ENCODE measurements around the gene TRIP10. TPM values are rescaled to one million over a fixed set of nuclear protein-coding genes. Genes with fewer than 3 reads are reported as not detected.

TRIP10 gene
- total and polyA plus RNA-seq, 2 of the 13 experiments (the other 11 are each of a cell fraction or from before 2014, with no cell fraction given): 32.5 to 33.2 TPM

DNA sequence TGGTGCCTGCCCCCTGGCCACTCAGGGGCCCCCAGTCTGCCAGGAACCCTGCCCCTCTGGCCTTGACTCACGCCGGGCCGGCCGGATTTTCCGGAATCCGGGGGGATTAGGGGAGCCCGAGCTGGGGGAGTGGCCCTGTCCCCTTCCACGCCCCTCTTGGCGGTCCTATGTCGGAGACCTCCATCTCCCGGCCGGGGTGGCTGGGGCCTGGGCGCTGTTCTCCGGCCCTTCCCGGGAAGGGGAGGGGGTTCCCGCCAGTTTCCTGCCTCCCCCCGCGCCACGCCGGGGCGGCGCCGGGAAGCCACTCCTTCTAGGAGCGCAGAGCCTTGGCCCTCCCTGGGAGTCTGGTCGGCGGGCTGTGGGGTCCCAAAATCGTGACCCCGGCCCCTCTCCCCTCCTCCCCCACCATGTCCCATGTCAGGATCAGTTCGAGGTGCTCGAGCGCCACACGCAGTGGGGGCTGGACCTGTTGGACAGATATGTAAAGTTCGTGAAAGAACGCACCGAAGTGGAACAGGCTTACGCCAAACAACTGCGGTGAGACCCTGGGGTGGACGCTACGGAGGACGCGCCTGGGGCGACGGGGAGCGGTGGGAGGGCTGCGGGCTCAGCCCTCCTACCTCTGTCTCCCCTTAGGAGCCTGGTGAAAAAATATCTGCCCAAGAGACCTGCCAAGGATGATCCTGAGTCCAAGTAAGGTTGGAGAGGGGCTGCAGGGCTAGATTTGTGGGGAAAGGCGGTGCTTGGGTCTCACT is 1.3 kb downstream of the TRIP10 start (continued):
- TF ChIP-seq ZNF335 (CRISPR knock-in tag; IDR thresholded peaks at IDR 0.05) (0 out of 2 replicates have a peak, but pooled peaks have one; percentile 6), HDAC1 (CRISPR knock-in tag; IDR thresholded peaks at IDR 0.05) (peak; percentile 62), ZNF570 (CRISPR knock-in tag; IDR thresholded peaks at IDR 0.05; ENCODE audit: borderline replicate concordance) (no peak), CEBPB (IDR thresholded peaks at IDR 0.05; ENCODE audit: borderline replicate concordance, low read depth, low read length) (no peak), NCOA5 (CRISPR knock-in tag; IDR thresholded peaks at IDR 0.05) (no peak), KMT2A (CRISPR knock-in tag; IDR thresholded peaks at IDR 0.05) (peak; percentile 48; the same call in 1 of the 2 replicates), KLF6 (CRISPR knock-in tag; IDR thresholded peaks at IDR 0.05) (no peak), ZBTB1 (CRISPR knock-in tag; IDR thresholded peaks at IDR 0.05; ENCODE audit: borderline replicate concordance) (no peak), NR2F2 (IDR thresholded peaks at IDR 0.05; ENCODE audit: borderline replicate concordance, low read depth) (no peak), ZNF564 (CRISPR knock-in tag; IDR thresholded peaks at IDR 0.05) (no peak), ZNF670 (CRISPR knock-in tag; IDR thresholded peaks at IDR 0.05; ENCODE audit: borderline replicate concordance) (no peak), NFRKB (IDR thresholded peaks at IDR 0.05) (no peak), SMYD3 (CRISPR knock-in tag; IDR thresholded peaks at IDR 0.05) (0 out of 2 replicates have a peak, but pooled peaks have one; percentile 30), MTF1 (CRISPR knock-in tag; IDR thresholded peaks at IDR 0.05) (no peak), SIX4 (CRISPR knock-in tag; IDR thresholded peaks at IDR 0.05) (no peak), ZNF30 (CRISPR knock-in tag; IDR thresholded peaks at IDR 0.05) (no peak), SIN3A (IDR thresholded peaks at IDR 0.05; ENCODE audit: borderline replicate concordance, low read depth, low read length) (no peak), ZSCAN9 (CRISPR knock-in tag; IDR thresholded peaks at IDR 0.05; ENCODE audit: borderline replicate concordance) (no peak), SMC3 (IDR thresholded peaks at IDR 0.05; ENCODE audit: low read length) (no peak), MIER2 (CRISPR knock-in tag; IDR thresholded peaks at IDR 0.05) (no peak), ZNF17 (CRISPR knock-in tag; IDR thresholded peaks at IDR 0.05) (no peak), ZNF614 (CRISPR knock-in tag; IDR thresholded peaks at IDR 0.05; ENCODE audit: borderline replicate concordance) (no peak), RAD21 (CRISPR knock-in tag; IDR thresholded peaks at IDR 0.05) (no peak), SMARCE1 (IDR thresholded peaks at IDR 0.05; ENCODE audit: borderline replicate concordance) (no peak)
- TF ChIP-seq, protein P1, sequence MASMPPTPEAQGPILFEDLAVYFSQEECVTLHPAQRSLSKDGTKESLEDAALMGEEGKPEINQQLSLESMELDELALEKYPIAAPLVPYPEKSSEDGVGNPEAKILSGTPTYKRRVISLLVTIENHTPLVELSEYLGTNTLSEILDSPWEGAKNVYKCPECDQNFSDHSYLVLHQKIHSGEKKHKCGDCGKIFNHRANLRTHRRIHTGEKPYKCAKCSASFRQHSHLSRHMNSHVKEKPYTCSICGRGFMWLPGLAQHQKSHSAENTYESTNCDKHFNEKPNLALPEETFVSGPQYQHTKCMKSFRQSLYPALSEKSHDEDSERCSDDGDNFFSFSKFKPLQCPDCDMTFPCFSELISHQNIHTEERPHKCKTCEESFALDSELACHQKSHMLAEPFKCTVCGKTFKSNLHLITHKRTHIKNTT (CRISPR knock-in tag; IDR thresholded peaks at IDR 0.05): no peak
- TF ChIP-seq, protein P2, sequence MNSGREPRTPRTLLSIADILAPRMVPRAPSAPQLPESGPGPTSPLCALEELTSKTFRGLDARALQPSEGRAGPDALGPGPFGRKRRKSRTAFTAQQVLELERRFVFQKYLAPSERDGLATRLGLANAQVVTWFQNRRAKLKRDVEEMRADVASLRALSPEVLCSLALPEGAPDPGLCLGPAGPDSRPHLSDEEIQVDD (CRISPR knock-in tag; IDR thresholded peaks at IDR 0.05; ENCODE audit: borderline replicate concordance): no peak
- TF ChIP-seq, protein P3, sequence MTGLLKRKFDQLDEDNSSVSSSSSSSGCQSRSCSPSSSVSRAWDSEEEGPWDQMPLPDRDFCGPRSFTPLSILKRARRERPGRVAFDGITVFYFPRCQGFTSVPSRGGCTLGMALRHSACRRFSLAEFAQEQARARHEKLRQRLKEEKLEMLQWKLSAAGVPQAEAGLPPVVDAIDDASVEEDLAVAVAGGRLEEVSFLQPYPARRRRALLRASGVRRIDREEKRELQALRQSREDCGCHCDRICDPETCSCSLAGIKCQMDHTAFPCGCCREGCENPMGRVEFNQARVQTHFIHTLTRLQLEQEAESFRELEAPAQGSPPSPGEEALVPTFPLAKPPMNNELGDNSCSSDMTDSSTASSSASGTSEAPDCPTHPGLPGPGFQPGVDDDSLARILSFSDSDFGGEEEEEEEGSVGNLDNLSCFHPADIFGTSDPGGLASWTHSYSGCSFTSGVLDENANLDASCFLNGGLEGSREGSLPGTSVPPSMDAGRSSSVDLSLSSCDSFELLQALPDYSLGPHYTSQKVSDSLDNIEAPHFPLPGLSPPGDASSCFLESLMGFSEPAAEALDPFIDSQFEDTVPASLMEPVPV (CRISPR knock-in tag; IDR thresholded peaks at IDR 0.05): peak; percentile 19; the same call in 1 of the 2 replicates
- TF ChIP-seq, protein P4, sequence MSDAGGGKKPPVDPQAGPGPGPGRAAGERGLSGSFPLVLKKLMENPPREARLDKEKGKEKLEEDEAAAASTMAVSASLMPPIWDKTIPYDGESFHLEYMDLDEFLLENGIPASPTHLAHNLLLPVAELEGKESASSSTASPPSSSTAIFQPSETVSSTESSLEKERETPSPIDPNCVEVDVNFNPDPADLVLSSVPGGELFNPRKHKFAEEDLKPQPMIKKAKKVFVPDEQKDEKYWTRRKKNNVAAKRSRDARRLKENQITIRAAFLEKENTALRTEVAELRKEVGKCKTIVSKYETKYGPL (CRISPR knock-in tag; IDR thresholded peaks at IDR 0.05): no peak
- TF ChIP-seq, protein P5, sequence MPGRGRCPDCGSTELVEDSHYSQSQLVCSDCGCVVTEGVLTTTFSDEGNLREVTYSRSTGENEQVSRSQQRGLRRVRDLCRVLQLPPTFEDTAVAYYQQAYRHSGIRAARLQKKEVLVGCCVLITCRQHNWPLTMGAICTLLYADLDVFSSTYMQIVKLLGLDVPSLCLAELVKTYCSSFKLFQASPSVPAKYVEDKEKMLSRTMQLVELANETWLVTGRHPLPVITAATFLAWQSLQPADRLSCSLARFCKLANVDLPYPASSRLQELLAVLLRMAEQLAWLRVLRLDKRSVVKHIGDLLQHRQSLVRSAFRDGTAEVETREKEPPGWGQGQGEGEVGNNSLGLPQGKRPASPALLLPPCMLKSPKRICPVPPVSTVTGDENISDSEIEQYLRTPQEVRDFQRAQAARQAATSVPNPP (CRISPR knock-in tag; IDR thresholded peaks at IDR 0.05): no peak

Measured in HepG2 (cell line).